DOHH2 (cell line): ENCODE results near the gene POFUT1.

ENCODE experiments used
- H3F3A ChIP-seq: fragments of 200-600 bp; sonication (generic), shearing (Covaris generic); 2 replicates; pipeline ENCODE4 v1.6.0; 2016; ENCODE audit warnings: antibody characterized with exemption, mild to moderate bottlenecking; ENCODE audit not compliant: control insufficient read depth, insufficient read depth
- H3K27ac ChIP-seq: fragments of 200-600 bp; sonication (generic); 2 replicates; pipeline ENCODE4 v1.5.1; 2014; ENCODE audit warnings: low read depth, mild to moderate bottlenecking, low read length, moderate library complexity
- H3K27me3 ChIP-seq: fragments of 200-600 bp; sonication (generic); 2 replicates; pipeline ENCODE4 v1.6.1; 2014; ENCODE audit warnings: mild to moderate bottlenecking, low read length, mixed read lengths; ENCODE audit not compliant: control insufficient read depth
- H3K36me3 ChIP-seq: fragments of 200-600 bp; sonication (generic); 2 replicates; pipeline ENCODE4 v1.6.1; 2014; ENCODE audit warnings: mild to moderate bottlenecking, low read length, moderate library complexity, mixed read lengths; ENCODE audit not compliant: control insufficient read depth
- H3K4me1 ChIP-seq: fragments of 200-600 bp; sonication (generic); 2 replicates; pipeline ENCODE4 v1.6.1; 2014; ENCODE audit warnings: mild to moderate bottlenecking, low read length, mixed read lengths; ENCODE audit not compliant: control insufficient read depth
- H3K4me2 ChIP-seq: fragments of 200-600 bp; sonication (generic); 2 replicates; pipeline ENCODE4 v1.6.0; 2014; ENCODE audit warnings: mild to moderate bottlenecking, low read length, moderate library complexity
- H3K4me3 ChIP-seq: fragments of 200-600 bp; sonication (generic); 2 replicates; pipeline ENCODE4 v1.5.1; 2014; ENCODE audit warnings: mild to moderate bottlenecking, low read length, mixed read lengths
- H3K79me2 ChIP-seq: fragments of 200-600 bp; sonication (generic); 2 replicates; pipeline ENCODE4 v1.6.1; 2014; ENCODE audit warnings: mild to moderate bottlenecking, low read length, mixed read lengths; ENCODE audit not compliant: control insufficient read depth
- H3K9me2 ChIP-seq: fragments of 200-600 bp; sonication (generic); replicated peaks from 2 replicates; pipeline ENCODE4 v1.6.1; 2014; ENCODE audit warnings: mild to moderate bottlenecking, low read length, mixed read lengths; ENCODE audit not compliant: control insufficient read depth
- H3K9me3 ChIP-seq: fragments of 200-600 bp; sonication (generic); 2 replicates; pipeline ENCODE4 v1.6.1; 2014; ENCODE audit warnings: antibody characterized with exemption, low read length, mixed read lengths; ENCODE audit not compliant: control insufficient read depth, insufficient read depth
- H4K20me1 ChIP-seq: fragments of 200-600 bp; sonication (generic); 2 replicates; pipeline ENCODE4 v1.6.0; 2014; ENCODE audit warnings: low read depth, mild to moderate bottlenecking, antibody characterized with exemption, low read length, moderate library complexity; ENCODE audit not compliant: control insufficient read depth, insufficient read depth
- EZH2phosphoT487 ChIP-seq: fragments of 200-600 bp; sonication (generic); IDR thresholded peaks from 2 replicates; pipeline ENCODE4 v1.6.1; 2017; ENCODE audit warnings: borderline replicate concordance, mild to moderate bottlenecking, antibody characterized with exemption, low read length, moderate library complexity, mixed read lengths
- TF ChIP-seq, protein P1 (sequence below): fragments of 200-600 bp; sonication (generic); IDR thresholded peaks from one replicate; pipeline ENCODE4 v1.5.1; 2014; ENCODE audit warnings: antibody characterized with exemption, mild to moderate bottlenecking, low read depth, low read length; ENCODE audit not compliant: poor library complexity, severe bottlenecking

Gene POFUT1

DNA sequence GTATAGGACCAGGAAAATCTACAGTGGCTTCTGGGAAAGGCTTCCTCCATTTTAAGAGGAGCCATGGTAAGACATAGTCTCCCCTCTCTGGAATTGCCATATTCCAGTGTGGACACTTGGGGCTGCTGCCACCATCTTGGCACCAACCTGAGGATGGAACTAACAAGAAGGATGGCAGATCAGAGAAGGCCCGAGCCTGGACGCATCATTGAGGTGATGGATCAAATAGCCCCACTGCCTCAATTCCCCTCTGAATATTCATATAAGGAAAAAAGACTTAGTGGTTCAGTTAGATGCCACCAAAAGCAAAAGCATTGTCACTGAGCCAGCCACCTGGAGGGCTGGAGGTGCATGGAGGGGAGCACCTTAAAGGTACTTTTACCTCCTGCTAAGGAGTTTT is 26.1 kb upstream of the POFUT1 start:
- no peaks in the 10 kb centered on the region for H3K4me1 ChIP-seq
- no peak overlapping the region for H3K27ac ChIP-seq
- no peaks in the 10 kb centered on the region for H4K20me1 ChIP-seq
- TF ChIP-seq, protein P1, sequence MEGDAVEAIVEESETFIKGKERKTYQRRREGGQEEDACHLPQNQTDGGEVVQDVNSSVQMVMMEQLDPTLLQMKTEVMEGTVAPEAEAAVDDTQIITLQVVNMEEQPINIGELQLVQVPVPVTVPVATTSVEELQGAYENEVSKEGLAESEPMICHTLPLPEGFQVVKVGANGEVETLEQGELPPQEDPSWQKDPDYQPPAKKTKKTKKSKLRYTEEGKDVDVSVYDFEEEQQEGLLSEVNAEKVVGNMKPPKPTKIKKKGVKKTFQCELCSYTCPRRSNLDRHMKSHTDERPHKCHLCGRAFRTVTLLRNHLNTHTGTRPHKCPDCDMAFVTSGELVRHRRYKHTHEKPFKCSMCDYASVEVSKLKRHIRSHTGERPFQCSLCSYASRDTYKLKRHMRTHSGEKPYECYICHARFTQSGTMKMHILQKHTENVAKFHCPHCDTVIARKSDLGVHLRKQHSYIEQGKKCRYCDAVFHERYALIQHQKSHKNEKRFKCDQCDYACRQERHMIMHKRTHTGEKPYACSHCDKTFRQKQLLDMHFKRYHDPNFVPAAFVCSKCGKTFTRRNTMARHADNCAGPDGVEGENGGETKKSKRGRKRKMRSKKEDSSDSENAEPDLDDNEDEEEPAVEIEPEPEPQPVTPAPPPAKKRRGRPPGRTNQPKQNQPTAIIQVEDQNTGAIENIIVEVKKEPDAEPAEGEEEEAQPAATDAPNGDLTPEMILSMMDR: no peak
- TF ChIP-seq EZH2phosphoT487: no peak
- H3K9me2 ChIP-seq: no peaks in the 10 kb centered on the region
- no peaks in the 10 kb centered on the region for H3F3A ChIP-seq
- H3K27me3 ChIP-seq: no peaks in the 10 kb centered on the region
- no peak overlapping the region for H3K4me3 ChIP-seq
- H3K79me2 ChIP-seq: no peaks in the 10 kb centered on the region
- no peaks in the 10 kb centered on the region for H3K9me3 ChIP-seq
- H3K4me2 ChIP-seq: no peak overlapping the region
- no peaks in the 10 kb centered on the region for H3K36me3 ChIP-seq

- no peak overlapping the region for H3K4me2 ChIP-seq
- H3K27me3 ChIP-seq: no peaks in the 10 kb centered on the region
- H3K27ac ChIP-seq: no peak overlapping the region
- no peaks in the 10 kb centered on the region for H3F3A ChIP-seq
- H3K36me3 ChIP-seq: no peaks in the 10 kb centered on the region
- H3K9me3 ChIP-seq: no peaks in the 10 kb centered on the region
- no peaks in the 10 kb centered on the region for H4K20me1 ChIP-seq
- H3K4me1 ChIP-seq: no peaks in the 10 kb centered on the region
- no peaks in the 10 kb centered on the region for H3K79me2 ChIP-seq
- no peaks in the 10 kb centered on the region for H3K9me2 ChIP-seq
- H3K4me3 ChIP-seq: no peak overlapping the region
- TF ChIP-seq, protein P1: no peak
- TF ChIP-seq EZH2phosphoT487: no peak
These were observed 23.6 kb upstream of the POFUT1 start for GRCh38 chr20:32183947-32184635.

DNA sequence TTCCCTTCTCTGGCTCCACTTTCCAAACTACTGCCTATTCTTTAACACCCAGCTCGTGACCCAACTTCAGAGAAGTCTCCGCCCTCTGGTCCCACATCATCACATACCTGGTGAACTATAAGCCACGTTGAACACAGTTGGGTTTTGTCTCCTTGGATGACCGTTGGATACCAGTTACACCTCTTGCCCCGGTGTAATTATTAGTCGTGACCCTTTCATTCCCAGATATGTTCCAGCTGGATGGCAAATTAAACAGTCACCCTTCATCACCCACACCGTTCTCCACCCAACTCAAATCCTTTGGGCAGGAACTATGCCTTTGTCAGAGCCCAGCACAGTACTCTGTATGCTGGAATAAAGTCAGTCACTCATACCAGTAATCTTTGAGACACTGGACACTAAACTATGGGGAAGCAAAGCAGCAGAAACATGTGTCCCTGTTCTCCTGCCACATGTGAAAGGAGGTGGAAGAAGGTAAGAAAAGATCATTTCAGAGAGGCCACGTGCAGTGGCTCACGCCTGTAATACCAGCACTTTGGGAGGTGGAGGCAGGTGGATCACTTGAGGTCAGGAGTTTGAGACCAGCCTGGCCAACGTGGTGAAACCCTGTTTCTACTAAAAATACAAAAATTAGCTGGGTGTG is 22.6 kb upstream of the POFUT1 start:
- no peaks in the 10 kb centered on the region for H4K20me1 ChIP-seq
- no peak overlapping the region for H3K4me3 ChIP-seq
- no peak overlapping the region for H3K27ac ChIP-seq
- TF ChIP-seq, protein P1: no peak
- TF ChIP-seq EZH2phosphoT487: no peak
- H3F3A ChIP-seq: no peaks in the 10 kb centered on the region
- H3K79me2 ChIP-seq: no peaks in the 10 kb centered on the region
- H3K9me3 ChIP-seq: no peaks in the 10 kb centered on the region
- no peaks in the 10 kb centered on the region for H3K36me3 ChIP-seq
- no peaks in the 10 kb centered on the region for H3K9me2 ChIP-seq
- H3K4me1 ChIP-seq: no peaks in the 10 kb centered on the region
- no peak overlapping the region for H3K4me2 ChIP-seq
- no peaks in the 10 kb centered on the region for H3K27me3 ChIP-seq
